Natural killer cell (primary cell): Measurements from ENCODE around the gene PPP1R18. TPM values are rescaled to one million over a fixed set of nuclear protein-coding genes. Genes with fewer than 3 reads are reported as not detected.
A peak's percentile ranks its signal among the peaks of the same experiment; 100 is the strongest.

Experiments used
- ATAC-seq, 3 donors: fragments of 150-1000 bp in 2 of 3; fragments of 200-7000 bp in 1 of 3; cut with Tn5 transposase; 1 replicate in 1 of 3; 2 replicates in 2 of 3; pipeline ENCODE4 v1.10.0; 2021; ENCODE audit warnings: mild to moderate bottlenecking in 2 of 3, moderate library complexity in 2 of 3
- DNase-seq, 2 donors: peaks; one replicate each; pipeline versions ENCODE4 v3.0.0 to v3.0.0-alpha.2; 2013 to 2021; ENCODE audit warnings: mixed read lengths in 1 of 2
- H3K27ac ChIP-seq: one replicate; pipeline ENCODE4 v1.5.1; 2013; ENCODE audit warnings: mild to moderate bottlenecking, low read length
- H3K27me3 ChIP-seq: one replicate; pipeline ENCODE4 v1.6.1; 2013; ENCODE audit warnings: low read length; ENCODE audit not compliant: control insufficient read depth, insufficient read depth
- H3K36me3 ChIP-seq: one replicate; pipeline ENCODE4 v1.6.1; 2013; ENCODE audit warnings: low read length; ENCODE audit not compliant: control insufficient read depth, insufficient read depth
- H3K4me1 ChIP-seq: one replicate; pipeline ENCODE4 v1.6.1; 2013; ENCODE audit warnings: low read length; ENCODE audit not compliant: control insufficient read depth, insufficient read depth
- H3K4me3 ChIP-seq: one replicate; pipeline ENCODE4 v1.5.1; 2013; ENCODE audit warnings: low read length
- H3K9me3 ChIP-seq: one replicate; pipeline ENCODE4 v1.6.1; 2013; ENCODE audit warnings: low read length; ENCODE audit not compliant: control insufficient read depth, insufficient read depth
- H3K27ac Mint-ChIP-seq, 2 donors: one replicate each; pipeline ENCODE4 v1.8.0; 2022; ENCODE audit warnings: mild to moderate bottlenecking in 2 of 2, mixed read lengths in 2 of 2, moderate library complexity in 1 of 2
- H3K27me3 Mint-ChIP-seq, 2 donors: one replicate each; pipeline ENCODE4 v1.8.0; 2022; ENCODE audit warnings: low read depth in 2 of 2, mixed read lengths in 2 of 2
- H3K36me3 Mint-ChIP-seq: one replicate; pipeline ENCODE4 v1.8.0; 2022; ENCODE audit warnings: mixed read lengths
- H3K4me1 Mint-ChIP-seq, 2 donors: one replicate each; pipeline ENCODE4 v1.8.0; 2022; ENCODE audit warnings: mixed read lengths in 2 of 2
- H3K4me3 Mint-ChIP-seq: one replicate; pipeline ENCODE4 v1.8.0; 2022; ENCODE audit warnings: mild to moderate bottlenecking, moderate library complexity, mixed read lengths
- H3K9me3 Mint-ChIP-seq, 2 donors: one replicate each; pipeline ENCODE4 v1.8.0; 2022; ENCODE audit warnings: mixed read lengths in 2 of 2
- CTCF ChIP-seq: fragments of 200-600 bp; IDR thresholded peaks from one replicate; pipeline ENCODE4 v1.8.0; 2022; ENCODE audit warnings: antibody characterized with exemption
- WGBS: methylation state at CpG from one replicate; pipeline ENCODE4 v1.1.7; 2013; ENCODE audit warnings: missing lambda C conversion rate; ENCODE audit not compliant: insufficient coverage; 5-methylcytosine and 5-hydroxymethylcytosine counted together
- intact Hi-C: fragments of 100-400 bp; cut with micrococcal nuclease; formaldehyde crosslinking; loops from one replicate; pipeline ENCODE4 v1.14.2; 2022
- total RNA-seq, 4 donors: library from RNA; stranded (reverse); fragments of 120-200 nt in 1 of 4; gene quantifications; one replicate each; pipeline versions ENCODE4 v1.2.3 to v1.2.4, GENCODE V29; 2013 to 2022

Gene PPP1R18
- total RNA-seq, 3 donors from 2014 or later (not counting 1 experiment from before 2014, with no cell fraction given) = 183 to 260 (median 219) TPM

DNA sequence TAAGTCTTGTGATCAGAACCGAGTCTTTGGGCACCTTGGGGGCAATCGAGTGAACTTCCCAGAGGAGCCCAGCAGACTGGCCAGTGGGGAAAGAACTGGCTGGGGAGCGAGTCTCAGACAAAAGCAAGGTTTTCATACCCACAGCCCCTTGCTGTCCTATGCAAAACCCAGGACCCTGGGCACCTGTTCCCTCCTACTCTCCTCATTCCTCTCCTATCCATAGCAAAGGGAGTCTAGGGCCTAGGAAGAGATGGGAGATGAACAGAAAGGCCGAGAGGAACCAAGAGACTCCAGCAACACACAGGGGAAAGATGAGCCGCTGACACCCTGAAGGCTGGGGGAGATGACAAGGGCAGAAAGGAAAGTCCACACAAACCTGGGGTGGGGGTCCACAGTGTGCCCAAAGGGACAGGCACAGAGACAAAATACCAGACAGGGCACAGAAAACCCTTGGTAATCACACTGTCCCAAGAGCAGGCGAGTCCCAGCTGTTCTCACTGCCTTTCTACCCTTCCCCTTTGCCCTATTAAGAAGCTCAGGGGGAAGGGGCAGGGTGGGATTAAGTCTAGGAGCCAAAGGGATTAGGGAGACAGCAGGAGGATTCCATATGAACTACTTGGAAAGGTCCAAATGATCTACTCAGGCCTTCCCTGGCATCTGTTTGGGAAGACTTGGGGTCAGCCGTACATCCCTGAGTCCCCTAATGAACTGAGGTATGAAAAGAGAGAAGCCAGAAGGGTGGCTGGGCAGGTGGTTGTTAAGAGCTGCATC is 6.5 kb downstream of the PPP1R18 start:
- Mint-ChIP-seq H3K9me3 (no peaks in the 10 kb centered on the region), H3K27me3 (no peaks in the 10 kb centered on the region), H3K27ac (peak overlapping the region; percentile 91 to 98), H3K4me1 (peaks cover 48 to 71% of the 10 kb centered on the region in 2 donors), H3K36me3 (peaks cover 19% of the 10 kb centered on the region), H3K4me3 (peak overlapping the region; percentile 96)
- TF ChIP-seq CTCF = no peak
- peak overlapping the region; percentile 59 for H3K27ac ChIP-seq
- peaks cover 45% of the 10 kb centered on the region for H3K36me3 ChIP-seq
- no peaks in the 10 kb centered on the region for H3K27me3 ChIP-seq
- intact Hi-C loops = loop anchor here (1.0 to 5.0 kb wide), 2 partner anchors 42 to 197 kb away; no protein-coding TSS in a partner anchor
- H3K9me3 ChIP-seq = no peaks in the 10 kb centered on the region
- 43% methylated on average over 6 of the region's 7 CpGs for WGBS
- peaks cover 47% of the 10 kb centered on the region for H3K4me1 ChIP-seq
- peak overlapping the region; percentile 1 for H3K4me3 ChIP-seq
- DNase-seq (peak in 1 of 2 donors; percentile 27), ATAC-seq (no peak)

DNA sequence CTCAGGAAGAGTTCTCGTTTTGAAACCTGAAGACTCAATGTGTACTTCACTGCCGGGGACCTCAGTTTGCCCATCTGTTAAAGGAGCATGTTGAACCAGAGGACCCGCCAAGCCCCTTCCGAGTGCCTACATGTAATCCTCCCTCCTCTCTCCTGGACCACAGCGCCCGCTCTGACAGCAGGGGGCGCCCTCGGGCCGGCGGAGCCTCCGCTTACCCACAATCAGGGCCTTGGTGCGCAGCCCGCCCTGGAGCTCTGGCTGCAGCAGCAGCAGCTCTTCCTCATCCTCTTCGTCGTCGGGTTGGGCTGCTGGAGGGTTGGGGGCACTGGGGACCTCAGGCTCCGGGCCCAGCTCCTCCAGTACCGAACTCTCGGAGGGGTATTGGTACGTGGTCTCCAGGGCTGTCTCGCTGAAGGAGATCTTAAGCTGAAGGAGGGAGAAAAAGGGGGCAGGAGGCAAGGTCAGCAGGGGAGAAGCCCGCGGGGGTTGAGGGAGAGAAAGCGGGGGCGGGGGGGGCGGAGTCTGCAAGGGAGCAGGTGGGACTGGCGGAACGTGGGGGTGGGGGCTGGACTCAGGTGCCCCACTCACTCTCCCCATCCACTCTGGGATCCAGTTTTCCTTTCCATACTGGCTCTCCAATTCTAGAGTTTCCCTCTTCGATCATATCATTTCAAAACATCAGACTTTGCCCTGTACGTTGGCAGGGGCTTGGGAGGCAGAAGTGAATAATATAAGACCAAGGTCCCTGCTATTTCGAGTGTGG is 7.3 kb downstream of the PPP1R18 start:
- peaks cover 45 to 65% of the 10 kb centered on the region in 2 donors for H3K4me1 Mint-ChIP-seq
- peak overlapping the region; percentile 79 for H3K4me3 Mint-ChIP-seq

DNA sequence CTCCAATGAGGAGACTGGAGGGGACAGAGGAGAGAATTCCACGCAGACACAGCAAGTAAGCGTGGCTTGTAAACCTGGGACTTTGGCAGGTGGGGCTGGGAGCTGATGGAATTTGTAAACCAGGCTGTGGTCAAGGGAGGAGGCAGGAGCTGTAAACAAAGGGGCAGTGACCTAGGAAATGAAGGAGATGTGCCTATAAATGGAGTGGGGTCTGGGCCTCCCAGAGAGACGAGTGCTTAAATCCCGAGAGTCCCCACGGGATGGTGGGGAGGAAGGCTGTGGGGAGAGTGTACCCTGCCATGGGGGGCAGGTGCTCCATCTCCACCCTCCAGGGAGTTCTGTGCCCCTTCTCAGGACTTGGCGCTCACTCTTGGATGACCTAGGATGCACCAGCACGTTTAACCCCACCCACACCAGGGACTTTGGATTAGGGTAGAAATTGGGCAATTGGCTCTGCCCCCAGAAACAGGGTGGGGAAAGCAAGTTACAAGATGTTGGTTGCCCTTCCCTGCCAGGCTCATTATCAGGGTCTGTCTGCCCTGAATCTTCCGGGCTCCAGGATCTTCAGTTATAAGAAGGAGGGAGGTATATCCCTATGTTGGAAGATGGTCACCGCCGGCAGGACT is 9.7 kb downstream of the PPP1R18 start:
- H3K9me3 ChIP-seq = no peaks in the 10 kb centered on the region
- intact Hi-C loops = no loop called here
- no peaks in the 10 kb centered on the region for H3K27me3 ChIP-seq
- TF ChIP-seq CTCF = no peak
- H3K4me1 Mint-ChIP-seq = peaks cover 39 to 63% of the 10 kb centered on the region in 2 donors
- no peak overlapping the region for H3K4me3 ChIP-seq
- no peak for DNase-seq
- peaks cover 41% of the 10 kb centered on the region for H3K4me1 ChIP-seq
- no peaks in the 10 kb centered on the region for H3K9me3 Mint-ChIP-seq
- H3K27ac ChIP-seq = no peak overlapping the region
- no peak for ATAC-seq
- H3K36me3 ChIP-seq = peaks cover 45% of the 10 kb centered on the region
- 86% methylated on average over 7 of the region's 10 CpGs for WGBS
- peak overlapping the region; percentile 72 to 74 for H3K27ac Mint-ChIP-seq
- H3K36me3 Mint-ChIP-seq = peaks cover 10% of the 10 kb centered on the region
- no peaks in the 10 kb centered on the region for H3K27me3 Mint-ChIP-seq
- H3K4me3 Mint-ChIP-seq = no peak overlapping the region

More for the DNA sequence above, 7.3 kb downstream of the PPP1R18 start:
- H3K27ac Mint-ChIP-seq = peak overlapping the region; percentile 91 to 98
- WGBS = 6% methylated on average over 25 of the region's 31 CpGs
- H3K27ac ChIP-seq = peak overlapping the region; percentile 59
- no peaks in the 10 kb centered on the region for H3K9me3 ChIP-seq
- ATAC-seq (peak; percentile 35 to 69 (median 48)), DNase-seq (peak; percentile 94 to 95)
- no peaks in the 10 kb centered on the region for H3K27me3 ChIP-seq
- H3K27me3 Mint-ChIP-seq = no peaks in the 10 kb centered on the region
- H3K9me3 Mint-ChIP-seq = no peaks in the 10 kb centered on the region
- peaks cover 15% of the 10 kb centered on the region for H3K36me3 Mint-ChIP-seq
- peaks cover 45% of the 10 kb centered on the region for H3K36me3 ChIP-seq
- peaks cover 47% of the 10 kb centered on the region for H3K4me1 ChIP-seq
- peak overlapping the region; percentile 15 for H3K4me3 ChIP-seq
- peak; percentile 95 for TF ChIP-seq CTCF
- intact Hi-C loops = loop anchor here (1.0 kb wide), 1 partner anchor 43 kb away; no protein-coding TSS in a partner anchor
